HepG2 (cell line): ENCODE results near the gene TAF6. TPM values are rescaled to one million over a fixed set of nuclear protein-coding genes. Genes with fewer than 3 reads are reported as not detected.

Experiments used
- E2F1 ChIP-seq: sonication (generic); formaldehyde crosslinking; IDR thresholded peaks from 2 replicates; pipeline ENCODE4 v1.5.0; 2020; ENCODE audit warnings: missing genetic modification reagents
- HDAC1 ChIP-seq: sonication (generic); formaldehyde crosslinking; IDR thresholded peaks from 2 replicates; pipeline ENCODE4 v1.5.1; 2020; ENCODE audit warnings: mild to moderate bottlenecking, missing genetic modification reagents
- HMGXB4 ChIP-seq, 2 experiments: sonication (generic) in 1 of 2; formaldehyde crosslinking in 1 of 2; IDR thresholded peaks; 2 replicates each; pipeline versions ENCODE4 v1.4.0 to v1.6.1; 2018 to 2020; ENCODE audit warnings: missing genetic modification reagents in 2 of 2, borderline replicate concordance in 1 of 2, low read depth in 1 of 2, mild to moderate bottlenecking in 1 of 2, missing biosample characterization in 1 of 2
- HNF1B ChIP-seq: sonication (generic); formaldehyde crosslinking; IDR thresholded peaks from 2 replicates; pipeline ENCODE4 v1.5.1; 2020; ENCODE audit warnings: mild to moderate bottlenecking, moderate library complexity, missing genetic modification reagents
- MXD1 ChIP-seq: sonication (generic); formaldehyde crosslinking; IDR thresholded peaks from 2 replicates; pipeline ENCODE4 v1.4.0; 2020; ENCODE audit warnings: mild to moderate bottlenecking, missing genetic modification reagents
- NFATC3 ChIP-seq: sonication (generic); formaldehyde crosslinking; IDR thresholded peaks from 2 replicates; pipeline ENCODE4 v1.5.1; 2020; ENCODE audit warnings: mild to moderate bottlenecking, missing genetic modification reagents
- NONO ChIP-seq, 2 experiments: fragments of 450-650 bp in 1 of 2; sonication (generic) in 1 of 2; formaldehyde crosslinking in 1 of 2; IDR thresholded peaks in 1 of 2; conservative IDR thresholded peaks in 1 of 2; 2 replicates each; pipeline versions ENCODE4 v1.6.1 to v1.8.0; 2017 to 2022; ENCODE audit warnings: mild to moderate bottlenecking in 1 of 2, missing genetic modification reagents in 1 of 2, moderate library complexity in 1 of 2
- RAD21 ChIP-seq: fragments of 450-650 bp; formaldehyde crosslinking; IDR thresholded peaks from 2 replicates; pipeline ENCODE4 v1.5.0; 2020; ENCODE audit warnings: mild to moderate bottlenecking
- RCOR2 ChIP-seq: IDR thresholded peaks from 2 replicates; pipeline ENCODE4 v1.6.1; 2016; ENCODE audit warnings: missing biosample characterization, missing genetic modification reagents
- SALL2 ChIP-seq: sonication (generic); formaldehyde crosslinking; IDR thresholded peaks from 2 replicates; pipeline ENCODE4 v1.8.1; 2023; ENCODE audit warnings: mild to moderate bottlenecking, missing genetic modification reagents, inconsistent platforms
- TFDP2 ChIP-seq: sonication (generic); formaldehyde crosslinking; IDR thresholded peaks from 2 replicates; pipeline ENCODE4 v1.4.0; 2020; ENCODE audit warnings: missing genetic modification reagents
- THRA ChIP-seq: sonication (generic); formaldehyde crosslinking; IDR thresholded peaks from 2 replicates; pipeline ENCODE4 v1.4.0; 2020; ENCODE audit warnings: missing genetic modification reagents, borderline replicate concordance
- ZNF205 ChIP-seq: IDR thresholded peaks from 2 replicates; pipeline ENCODE4 v1.6.1; 2018; ENCODE audit warnings: missing biosample characterization, missing genetic modification reagents
- ZNF335 ChIP-seq: sonication (generic); formaldehyde crosslinking; IDR thresholded peaks from 2 replicates; pipeline ENCODE4 v1.4.0; 2020; ENCODE audit warnings: missing genetic modification reagents
- ZNF501 ChIP-seq: sonication (generic); formaldehyde crosslinking; IDR thresholded peaks from 2 replicates; pipeline ENCODE4 v1.5.1; 2020; ENCODE audit warnings: mild to moderate bottlenecking, moderate library complexity, missing genetic modification reagents
- ZNF512 ChIP-seq: sonication (generic); formaldehyde crosslinking; IDR thresholded peaks from 2 replicates; pipeline ENCODE4 v1.4.0; 2020; ENCODE audit warnings: mild to moderate bottlenecking, missing genetic modification reagents
- ZNF607 ChIP-seq: sonication (generic); formaldehyde crosslinking; IDR thresholded peaks from 2 replicates; pipeline ENCODE4 v1.5.1; 2020; ENCODE audit warnings: missing genetic modification reagents, mild to moderate bottlenecking, borderline replicate concordance
- polyA plus RNA-seq, 8 experiments: library from polyadenylated mRNA; depleted of rRNA in 3 of 8; stranded (reverse) in 7 of 8; unstranded in 1 of 8; fragments of >200 nt; fragmentation: Illumina TruSeq in 4 of 8; extraction: Trizol in 4 of 8; gene quantifications; 2 replicates each; pipeline versions ENCODE4 v1.2.1 to v1.2.3, GENCODE V29; 2011 to 2016; ENCODE audit warnings: low read depth in 4 of 8, missing spikeins in 1 of 8, mixed read lengths in 1 of 8; ENCODE audit not compliant: insufficient read depth in 1 of 8
- total RNA-seq, 5 experiments: library from RNA; depleted of rRNA; stranded (reverse); fragments of >200 nt; fragmentation: Illumina TruSeq; extraction: Trizol; gene quantifications; 2 replicates each; pipeline ENCODE4 v1.2.3, GENCODE V29; 2016; ENCODE audit warnings: low read depth in 1 of 5

TAF6 gene
- total and polyA plus RNA-seq, 2 of the 13 experiments (the other 11 are each of a cell fraction or from before 2014, with no cell fraction given), result 12.9 to 18.8 TPM

GRCh38 chr7:100081535-100082102 is 37.5 kb downstream of the TAF6 start, which contains the start of gene ZNF3 (continued):
- TF ChIP-seq RCOR2 (CRISPR knock-in tag), result 0 out of 2 replicates have a peak, but pooled peaks have one; percentile 20
- TF ChIP-seq THRA (CRISPR knock-in tag), result no peak; the same call in 1 of the 2 replicates
- no peak for TF ChIP-seq ZNF512 (CRISPR knock-in tag)
- no peak for TF ChIP-seq ZNF607 (CRISPR knock-in tag)
- TF ChIP-seq ZNF205 (CRISPR knock-in tag), result peak; percentile 94
- TF ChIP-seq HMGXB4 (CRISPR knock-in tag; IDR thresholded peaks at IDR 0.05; ENCODE audit: borderline replicate concordance in 1 of 2, low read depth in 1 of 2), result peak; percentile 88 to 95
- TF ChIP-seq E2F1 (CRISPR knock-in tag), result no peak
- TF ChIP-seq NONO (IDR thresholded peaks at IDR 0.05), result no peak
- peak; percentile 99 for TF ChIP-seq NONO (CRISPR knock-in tag; conservative IDR thresholded peaks at IDR 0.05)
- peak; percentile 90 for TF ChIP-seq RAD21 (CRISPR knock-in tag)
- TF ChIP-seq MXD1 (CRISPR knock-in tag), result peak; percentile 94
- peak; percentile 88 for TF ChIP-seq ZNF501
- TF ChIP-seq SALL2 (CRISPR knock-in tag), result peak; percentile 76
- TF ChIP-seq NFATC3 (CRISPR knock-in tag), result no peak
- TF ChIP-seq HDAC1, result peak; percentile 95
- no peak for TF ChIP-seq ZNF335
- TF ChIP-seq HNF1B (CRISPR knock-in tag), result peak; percentile 98
- peak; percentile 91 for TF ChIP-seq TFDP2 (CRISPR knock-in tag)
